PFSK-1 (cell line): Measurements from ENCODE around the gene INTS11.

Experiments used
- FOXP2 ChIP-seq: optimal IDR thresholded peaks from 2 replicates; pipeline ENCODE3; 2011; ENCODE audit warnings: borderline replicate concordance, control low read depth, inconsistent platforms; ENCODE audit not compliant: insufficient read depth; ENCODE audit errors: extremely low read length, extremely low read depth
- POLR2AphosphoS5 ChIP-seq: IDR thresholded peaks from 2 replicates; pipeline ENCODE4 v1.6.1; 2012; ENCODE audit warnings: low read depth, mild to moderate bottlenecking, control low read depth, low read length, moderate library complexity
- SIN3A ChIP-seq: IDR thresholded peaks from 2 replicates; pipeline ENCODE4 v1.6.1; 2012; ENCODE audit warnings: mild to moderate bottlenecking, low read length, moderate library complexity, borderline replicate concordance; ENCODE audit not compliant: insufficient read depth
- TAF1 ChIP-seq: IDR thresholded peaks from 2 replicates; pipeline ENCODE4 v1.6.1; 2012; ENCODE audit warnings: low read length, control low read depth, borderline replicate concordance; ENCODE audit not compliant: insufficient read depth
- TF ChIP-seq, protein P1 (sequence below), 2 experiments: IDR thresholded peaks; 2 replicates each; pipeline versions ENCODE4 v1.6.1 to v1.8.0; 2011 to 2012; ENCODE audit warnings: low read depth in 2 of 2, low read length in 2 of 2, control low read depth in 1 of 2, inconsistent platforms in 1 of 2, mild to moderate bottlenecking in 1 of 2, moderate library complexity in 1 of 2; ENCODE audit not compliant: insufficient read depth in 1 of 2

GRCh38 chr1:1314237-1314586 lies 10.2 kb downstream of the INTS11 start:
- TF ChIP-seq, protein P1, sequence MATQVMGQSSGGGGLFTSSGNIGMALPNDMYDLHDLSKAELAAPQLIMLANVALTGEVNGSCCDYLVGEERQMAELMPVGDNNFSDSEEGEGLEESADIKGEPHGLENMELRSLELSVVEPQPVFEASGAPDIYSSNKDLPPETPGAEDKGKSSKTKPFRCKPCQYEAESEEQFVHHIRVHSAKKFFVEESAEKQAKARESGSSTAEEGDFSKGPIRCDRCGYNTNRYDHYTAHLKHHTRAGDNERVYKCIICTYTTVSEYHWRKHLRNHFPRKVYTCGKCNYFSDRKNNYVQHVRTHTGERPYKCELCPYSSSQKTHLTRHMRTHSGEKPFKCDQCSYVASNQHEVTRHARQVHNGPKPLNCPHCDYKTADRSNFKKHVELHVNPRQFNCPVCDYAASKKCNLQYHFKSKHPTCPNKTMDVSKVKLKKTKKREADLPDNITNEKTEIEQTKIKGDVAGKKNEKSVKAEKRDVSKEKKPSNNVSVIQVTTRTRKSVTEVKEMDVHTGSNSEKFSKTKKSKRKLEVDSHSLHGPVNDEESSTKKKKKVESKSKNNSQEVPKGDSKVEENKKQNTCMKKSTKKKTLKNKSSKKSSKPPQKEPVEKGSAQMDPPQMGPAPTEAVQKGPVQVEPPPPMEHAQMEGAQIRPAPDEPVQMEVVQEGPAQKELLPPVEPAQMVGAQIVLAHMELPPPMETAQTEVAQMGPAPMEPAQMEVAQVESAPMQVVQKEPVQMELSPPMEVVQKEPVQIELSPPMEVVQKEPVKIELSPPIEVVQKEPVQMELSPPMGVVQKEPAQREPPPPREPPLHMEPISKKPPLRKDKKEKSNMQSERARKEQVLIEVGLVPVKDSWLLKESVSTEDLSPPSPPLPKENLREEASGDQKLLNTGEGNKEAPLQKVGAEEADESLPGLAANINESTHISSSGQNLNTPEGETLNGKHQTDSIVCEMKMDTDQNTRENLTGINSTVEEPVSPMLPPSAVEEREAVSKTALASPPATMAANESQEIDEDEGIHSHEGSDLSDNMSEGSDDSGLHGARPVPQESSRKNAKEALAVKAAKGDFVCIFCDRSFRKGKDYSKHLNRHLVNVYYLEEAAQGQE (IDR thresholded peaks at IDR 0.05; ENCODE audit: insufficient read depth in 1 of 2, low read depth in 2 of 2, low read length in 2 of 2): no peak
- TF ChIP-seq POLR2AphosphoS5 (no peak), SIN3A (no peak), FOXP2 (no peak), TAF1 (no peak)
